SK-N-SH (cell line): ENCODE data around the gene DUS3L. TPM values are rescaled to one million over a fixed set of nuclear protein-coding genes. Genes with fewer than 3 reads are reported as not detected.

Source experiments
- CTCF ChIA-PET: fragments of 300-600, 350-600 bp; formaldehyde crosslinking; extraction: SDS; loops from one replicate; lab custom pipeline; 2021; lab: Yijun Ruan, JAX
- POLR2A ChIA-PET: fragments of 350-600 bp; sonication (Branson Sonifier 250); formaldehyde crosslinking; extraction: SDS; loops from one replicate; lab custom pipeline; 2020; ENCODE audit warnings: antibody characterized with exemption, inconsistent platforms; lab: Yijun Ruan, JAX
- DNase-seq: peaks from one replicate; pipeline ENCODE4 v3.0.0; 2012
- H2AFZ ChIP-seq: fragments of 200-600 bp; sonication (generic); 2 replicates; pipeline ENCODE4 v1.8.1; 2016; ENCODE audit warnings: antibody characterized with exemption, mild to moderate bottlenecking, low read depth
- H3F3A ChIP-seq: fragments of 200-600 bp; sonication (generic); replicated peaks from 2 replicates; pipeline ENCODE3; 2016; ENCODE audit warnings: antibody characterized with exemption, mild to moderate bottlenecking; ENCODE audit not compliant: insufficient read depth
- H3K27ac ChIP-seq, 2 experiments: fragments of 200-500 bp in 1 of 2; fragments of 200-600 bp in 1 of 2; sonication (Bioruptor generic) in 1 of 2; sonication (generic), shearing (Covaris generic) in 1 of 2; 2 replicates each; pipeline versions ENCODE4 v1.5.1 to v1.6.1; 2014 to 2016; ENCODE audit warnings: low read depth in 2 of 2, inconsistent platforms in 1 of 2, low read length in 1 of 2, mild to moderate bottlenecking in 1 of 2, mixed read lengths in 1 of 2
- H3K27me3 ChIP-seq: fragments of 200-600 bp; sonication (generic), shearing (Covaris generic); 2 replicates; pipeline ENCODE4 v1.6.1; 2016; ENCODE audit warnings: mixed run types; ENCODE audit not compliant: insufficient read depth
- H3K36me3 ChIP-seq, 2 experiments: fragments of 200-500 bp in 1 of 2; fragments of 200-600 bp in 1 of 2; sonication (Bioruptor generic) in 1 of 2; sonication (generic) in 1 of 2; replicated peaks in 1 of 2; 2 replicates each; pipeline versions ENCODE3 to v1.5.1; 2014 to 2016; ENCODE audit warnings: low read length in 1 of 2, mild to moderate bottlenecking in 1 of 2; ENCODE audit not compliant: insufficient read depth in 2 of 2, control insufficient read depth in 1 of 2
- H3K4me1 ChIP-seq, 2 experiments: fragments of 200-500 bp in 1 of 2; fragments of 200-600 bp in 1 of 2; sonication (Bioruptor generic) in 1 of 2; sonication (generic), shearing (Covaris generic) in 1 of 2; 2 replicates each; pipeline versions ENCODE4 v1.5.1 to v1.6.1; 2014 to 2016; ENCODE audit warnings: low read depth in 1 of 2, low read length in 1 of 2, mixed run types in 1 of 2; ENCODE audit not compliant: insufficient read depth in 2 of 2, control insufficient read depth in 1 of 2
- H3K4me2 ChIP-seq: fragments of 200-600 bp; sonication (generic), shearing (Covaris generic); 2 replicates; pipeline ENCODE4 v1.6.1; 2017; ENCODE audit warnings: mixed run types
- H3K4me3 ChIP-seq, 2 experiments: fragments of 200-500 bp in 1 of 2; fragments of 200-600 bp in 1 of 2; sonication (Bioruptor generic) in 1 of 2; sonication (generic), shearing (Covaris generic) in 1 of 2; 2 replicates each; pipeline versions ENCODE4 v1.5.1 to v1.8.1; 2014 to 2016; ENCODE audit warnings: low read depth in 2 of 2, inconsistent platforms in 1 of 2, low read length in 1 of 2, mild to moderate bottlenecking in 1 of 2, mixed read lengths in 1 of 2, moderate library complexity in 1 of 2
- H3K79me2 ChIP-seq: fragments of 200-600 bp; sonication (generic); 2 replicates; pipeline ENCODE4 v1.8.1; 2017; ENCODE audit warnings: mild to moderate bottlenecking; ENCODE audit not compliant: insufficient read depth
- H3K9ac ChIP-seq: fragments of 200-600 bp; sonication (generic); 2 replicates; pipeline ENCODE4 v1.6.1; 2017; ENCODE audit warnings: mixed run types
- H3K9me2 ChIP-seq: fragments of 200-600 bp; sonication (generic); 2 replicates; pipeline ENCODE4 v1.6.1; 2017; ENCODE audit warnings: mixed run types
- H3K9me3 ChIP-seq: fragments of 200-600 bp; sonication (generic); 2 replicates; pipeline ENCODE4 v1.6.1; 2017; ENCODE audit warnings: mixed run types, mild to moderate bottlenecking, moderate library complexity
- H4K20me1 ChIP-seq: fragments of 200-600 bp; sonication (generic); 2 replicates; pipeline ENCODE4 v1.6.1; 2017; ENCODE audit warnings: mild to moderate bottlenecking, mixed run types; ENCODE audit not compliant: insufficient read depth
- ELF1 ChIP-seq: IDR thresholded peaks from 2 replicates; pipeline ENCODE4 v1.4.0; 2012
- EZH2phosphoT487 ChIP-seq: fragments of 200-600 bp; sonication (generic); IDR thresholded peaks from 2 replicates; pipeline ENCODE4 v1.6.1; 2017; ENCODE audit warnings: low read depth, mixed run types, mild to moderate bottlenecking, antibody characterized with exemption, moderate library complexity, borderline replicate concordance
- FOXJ3 ChIP-seq: sonication (generic); formaldehyde crosslinking; IDR thresholded peaks from 2 replicates; pipeline ENCODE4 v1.5.1; 2020; ENCODE audit warnings: mild to moderate bottlenecking, missing genetic modification reagents
- GATA2 ChIP-seq: sonication (generic); formaldehyde crosslinking; IDR thresholded peaks from 2 replicates; pipeline ENCODE4 v1.5.0; 2020; ENCODE audit warnings: mild to moderate bottlenecking, missing genetic modification reagents
- JUND ChIP-seq: IDR thresholded peaks from 2 replicates; pipeline ENCODE4 v1.4.0; 2012
- MXI1 ChIP-seq: IDR thresholded peaks from 2 replicates; pipeline ENCODE4 v1.6.1; 2012; ENCODE audit warnings: mild to moderate bottlenecking, low read depth, low read length, improper control_type of control experiment
- NFIC ChIP-seq: IDR thresholded peaks from 2 replicates; pipeline ENCODE4 v1.4.0; 2012; ENCODE audit warnings: borderline replicate concordance
- NRF1 ChIP-seq: IDR thresholded peaks from 2 replicates; pipeline ENCODE4 v1.6.1; 2012; ENCODE audit warnings: low read depth, mild to moderate bottlenecking, low read length
- RXRA ChIP-seq: IDR thresholded peaks from 2 replicates; pipeline ENCODE4 v1.4.0; 2012; ENCODE audit warnings: low read depth, mild to moderate bottlenecking, borderline replicate concordance
- SMC3 ChIP-seq: IDR thresholded peaks from 2 replicates; pipeline ENCODE4 v1.6.1; 2012; ENCODE audit warnings: low read depth, low read length, improper control_type of control experiment
- TAF1 ChIP-seq: IDR thresholded peaks from 2 replicates; pipeline ENCODE4 v1.6.1; 2012; ENCODE audit warnings: low read depth, mild to moderate bottlenecking, low read length, moderate library complexity, borderline replicate concordance
- TEAD4 ChIP-seq: IDR thresholded peaks from 2 replicates; pipeline ENCODE4 v1.4.0; 2012; ENCODE audit warnings: mild to moderate bottlenecking, borderline replicate concordance; ENCODE audit not compliant: insufficient read depth
- WGBS: methylation state at CpG from one replicate; pipeline ENCODE4 v1.1.6; 2017; ENCODE audit warnings: low lambda C conversion rate; 5-methylcytosine and 5-hydroxymethylcytosine counted together
- polyA plus RNA-seq, 3 experiments: library from polyadenylated mRNA; depleted of rRNA; stranded (reverse); fragments of >200 nt; gene quantifications; 2 replicates each; pipeline ENCODE4 v1.2.3, GENCODE V29; 2012
- TF ChIP-seq, protein P1 (sequence below): IDR thresholded peaks from 2 replicates; pipeline ENCODE4 v1.4.0; 2012; ENCODE audit warnings: low read depth, borderline replicate concordance
- TF ChIP-seq, protein P2 (sequence below): IDR thresholded peaks from 2 replicates; pipeline ENCODE4; 2012
- TF ChIP-seq, protein P3 (sequence below): IDR thresholded peaks from 2 replicates; pipeline ENCODE4 v1.4.0; 2012; ENCODE audit warnings: low read depth

DUS3L gene
- polyA plus RNA-seq, 1 of the 3 experiments (the other 2 are of a cell fraction), result 44.0 TPM

DNA sequence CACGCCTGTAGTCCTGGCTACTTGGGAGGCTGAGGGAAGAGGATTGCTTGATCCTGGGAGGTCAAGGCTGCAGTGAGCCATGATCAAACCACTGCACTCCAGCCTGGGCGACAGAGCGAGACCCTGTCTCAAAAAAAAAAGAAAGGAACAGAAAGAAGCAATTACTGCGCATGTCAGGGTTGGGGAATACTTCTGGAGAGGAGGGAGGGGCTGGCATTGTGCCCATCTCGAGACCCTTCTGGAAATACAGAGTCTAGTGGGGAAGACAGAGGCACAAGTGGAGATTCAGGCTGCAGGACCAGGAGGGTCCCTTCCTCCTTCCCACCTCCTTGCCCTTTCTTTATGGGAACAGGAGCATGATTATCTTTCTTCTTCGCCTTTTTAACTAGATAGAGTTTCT lies 37.2 kb downstream of the DUS3L start:
- Histone ChIP-seq H3K9me2 (no peaks in the 10 kb centered on the region), H2AFZ (no peak overlapping the region), H3K27me3 (no peaks in the 10 kb centered on the region; the same call in 1 of the 2 replicates), H4K20me1 (no peaks in the 10 kb centered on the region), H3K27ac (no peak overlapping the region), H3K9me3 (no peaks in the 10 kb centered on the region), H3K79me2 (no peaks in the 10 kb centered on the region), H3K4me2 (no peak overlapping the region), H3K9ac (no peak overlapping the region), H3F3A (no peaks in the 10 kb centered on the region), H3K4me1 (no peaks in the 10 kb centered on the region), H3K4me3 (no peak overlapping the region), H3K36me3 (no peaks in the 10 kb centered on the region)
- 42% methylated on average over 6 of the region's 6 CpGs for WGBS
- ChIA-PET CTCF (interaction anchor here (0.6 to 1.2 kb wide), 2 partner anchors 34 to 440 kb away, joined by 3 read pairs; partner anchors contain the start of genes CATSPERD and LONP1), POLR2A (no interaction called here)
- no peak for DNase-seq
- TF ChIP-seq NRF1 (no peak), SMC3 (no peak), GATA2 (CRISPR knock-in tag) (no peak), JUND (no peak)

DNA sequence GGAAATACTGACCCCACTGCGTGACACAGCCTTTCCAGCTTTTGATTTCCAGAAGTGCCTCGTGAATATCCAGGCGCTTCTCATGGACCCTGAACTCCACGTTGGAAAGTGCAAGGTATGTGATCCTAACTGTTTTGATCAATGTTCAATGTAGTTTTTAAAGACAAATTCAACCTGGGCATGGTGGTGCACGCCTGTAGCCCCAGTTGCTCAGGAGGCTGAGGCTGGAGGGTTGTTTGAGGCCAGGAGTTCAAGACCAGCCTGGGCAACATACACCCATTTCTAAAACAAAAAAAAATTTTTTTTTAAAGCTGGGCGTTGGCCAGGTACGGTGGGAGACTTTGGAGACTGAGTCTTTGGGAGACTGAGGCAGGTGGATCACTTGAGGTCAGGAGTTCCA lies 39.3 kb downstream of the DUS3L start:
- no peak overlapping the region for H3K4me2 ChIP-seq
- TF ChIP-seq ELF1 (no peak), SMC3 (no peak), EZH2phosphoT487 (no peak), MXI1 (no peak), TEAD4 (no peak), FOXJ3 (no peak), NFIC (no peak), TAF1 (no peak), RXRA (no peak)
- TF ChIP-seq, protein P1, sequence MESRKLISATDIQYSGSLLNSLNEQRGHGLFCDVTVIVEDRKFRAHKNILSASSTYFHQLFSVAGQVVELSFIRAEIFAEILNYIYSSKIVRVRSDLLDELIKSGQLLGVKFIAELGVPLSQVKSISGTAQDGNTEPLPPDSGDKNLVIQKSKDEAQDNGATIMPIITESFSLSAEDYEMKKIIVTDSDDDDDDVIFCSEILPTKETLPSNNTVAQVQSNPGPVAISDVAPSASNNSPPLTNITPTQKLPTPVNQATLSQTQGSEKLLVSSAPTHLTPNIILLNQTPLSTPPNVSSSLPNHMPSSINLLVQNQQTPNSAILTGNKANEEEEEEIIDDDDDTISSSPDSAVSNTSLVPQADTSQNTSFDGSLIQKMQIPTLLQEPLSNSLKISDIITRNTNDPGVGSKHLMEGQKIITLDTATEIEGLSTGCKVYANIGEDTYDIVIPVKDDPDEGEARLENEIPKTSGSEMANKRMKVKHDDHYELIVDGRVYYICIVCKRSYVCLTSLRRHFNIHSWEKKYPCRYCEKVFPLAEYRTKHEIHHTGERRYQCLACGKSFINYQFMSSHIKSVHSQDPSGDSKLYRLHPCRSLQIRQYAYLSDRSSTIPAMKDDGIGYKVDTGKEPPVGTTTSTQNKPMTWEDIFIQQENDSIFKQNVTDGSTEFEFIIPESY, result no peak
- TF ChIP-seq, protein P2, sequence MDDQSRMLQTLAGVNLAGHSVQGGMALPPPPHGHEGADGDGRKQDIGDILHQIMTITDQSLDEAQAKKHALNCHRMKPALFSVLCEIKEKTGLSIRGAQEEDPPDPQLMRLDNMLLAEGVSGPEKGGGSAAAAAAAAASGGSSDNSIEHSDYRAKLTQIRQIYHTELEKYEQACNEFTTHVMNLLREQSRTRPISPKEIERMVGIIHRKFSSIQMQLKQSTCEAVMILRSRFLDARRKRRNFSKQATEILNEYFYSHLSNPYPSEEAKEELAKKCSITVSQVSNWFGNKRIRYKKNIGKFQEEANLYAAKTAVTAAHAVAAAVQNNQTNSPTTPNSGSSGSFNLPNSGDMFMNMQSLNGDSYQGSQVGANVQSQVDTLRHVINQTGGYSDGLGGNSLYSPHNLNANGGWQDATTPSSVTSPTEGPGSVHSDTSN, result no peak
- TF ChIP-seq, protein P3, sequence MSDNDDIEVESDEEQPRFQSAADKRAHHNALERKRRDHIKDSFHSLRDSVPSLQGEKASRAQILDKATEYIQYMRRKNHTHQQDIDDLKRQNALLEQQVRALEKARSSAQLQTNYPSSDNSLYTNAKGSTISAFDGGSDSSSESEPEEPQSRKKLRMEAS, result no peak
- H3K27ac ChIP-seq, result no peak overlapping the region
- no peak for DNase-seq
- no peaks in the 10 kb centered on the region for H3K4me1 ChIP-seq
- H2AFZ ChIP-seq, result no peak overlapping the region
- no peak overlapping the region for H3K9ac ChIP-seq
- ChIA-PET CTCF (no interaction called here), POLR2A (no interaction called here)
- H4K20me1 ChIP-seq, result no peaks in the 10 kb centered on the region
- WGBS, result 71% methylated on average over 7 of the region's 7 CpGs
- H3K79me2 ChIP-seq, result no peaks in the 10 kb centered on the region
- H3K4me3 ChIP-seq, result no peak overlapping the region
- no peaks in the 10 kb centered on the region for H3K9me2 ChIP-seq
- H3K36me3 ChIP-seq, result no peaks in the 10 kb centered on the region
- no peaks in the 10 kb centered on the region for H3K9me3 ChIP-seq
- H3K27me3 ChIP-seq, result no peaks in the 10 kb centered on the region; the same call in 1 of the 2 replicates
- H3F3A ChIP-seq, result no peaks in the 10 kb centered on the region
